IMR-90 (cell line): ENCODE results near the gene SOX6.

ENCODE experiments used
- BHLHE40 ChIP-seq: fragments of 150-350 bp; IDR thresholded peaks from 2 replicates; pipeline ENCODE4 v1.6.1; 2016; ENCODE audit warnings: mild to moderate bottlenecking, low read depth, low read length
- CEBPB ChIP-seq: IDR thresholded peaks from 2 replicates; pipeline ENCODE4 v1.6.1; 2012; ENCODE audit warnings: low read depth, low read length, improper control_type of control experiment
- FOS ChIP-seq: fragments of 150-350 bp; IDR thresholded peaks from 2 replicates; pipeline ENCODE4 v1.6.1; 2016; ENCODE audit warnings: low read depth, low read length
- MAFK ChIP-seq: IDR thresholded peaks from 2 replicates; pipeline ENCODE4 v1.6.1; 2012; ENCODE audit warnings: low read depth, low read length, improper control_type of control experiment
- MXI1 ChIP-seq: IDR thresholded peaks from 2 replicates; pipeline ENCODE4 v1.6.1; 2012; ENCODE audit warnings: low read depth, mild to moderate bottlenecking, low read length, moderate library complexity, borderline replicate concordance
- POLR2A ChIP-seq: IDR thresholded peaks from 2 replicates; pipeline ENCODE4 v1.6.1; 2012; ENCODE audit warnings: mild to moderate bottlenecking, low read depth, low read length
- RAD21 ChIP-seq: IDR thresholded peaks from 2 replicates; pipeline ENCODE4 v1.6.1; 2012; ENCODE audit warnings: low read length, improper control_type of control experiment
- RFX5 ChIP-seq: IDR thresholded peaks from 2 replicates; pipeline ENCODE4 v1.8.0; 2012; ENCODE audit warnings: low read depth, mild to moderate bottlenecking, low read length, moderate library complexity
- SMC3 ChIP-seq: fragments of 150-350 bp; IDR thresholded peaks from 2 replicates; pipeline ENCODE4 v1.6.1; 2016; ENCODE audit warnings: low read depth, mild to moderate bottlenecking, antibody characterized with exemption, low read length, moderate library complexity
- TF ChIP-seq, protein P1 (sequence below): conservative IDR thresholded peaks from 2 replicates; pipeline ENCODE4 v1.5.1; 2012; ENCODE audit warnings: mild to moderate bottlenecking, low read depth, low read length, improper control_type of control experiment
- TF ChIP-seq, protein P2 (sequence below): fragments of 150-350 bp; IDR thresholded peaks from 2 replicates; pipeline ENCODE4 v1.6.1; 2016; ENCODE audit warnings: low read depth, mild to moderate bottlenecking, low read length, moderate library complexity, borderline replicate concordance
- TF ChIP-seq, protein P3 (sequence below): fragments of 150-350 bp; IDR thresholded peaks from 2 replicates; pipeline ENCODE4 v1.6.1; 2017; ENCODE audit warnings: mild to moderate bottlenecking, antibody characterized with exemption, low read length, low read depth

DNA sequence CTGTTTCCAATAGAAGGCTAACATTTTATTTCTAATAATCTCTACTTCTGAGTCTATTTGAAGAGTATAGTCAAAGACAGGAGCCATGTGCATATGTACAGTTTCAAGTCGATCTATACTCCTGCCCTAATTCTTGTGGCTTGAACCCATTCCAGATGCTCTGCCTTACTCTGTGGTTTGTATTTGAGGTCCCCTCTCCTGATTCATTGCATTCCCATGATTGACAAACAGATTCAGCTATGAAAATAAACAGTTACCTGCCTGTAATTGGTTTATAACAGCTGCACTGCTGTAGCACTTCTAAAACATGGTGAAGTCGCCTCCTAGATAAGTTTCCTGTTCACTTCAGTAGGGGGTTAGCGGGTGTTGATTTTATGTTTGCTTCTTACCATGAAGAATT lies 138.7 kb downstream of the SOX6 start:
- TF ChIP-seq, protein P1, sequence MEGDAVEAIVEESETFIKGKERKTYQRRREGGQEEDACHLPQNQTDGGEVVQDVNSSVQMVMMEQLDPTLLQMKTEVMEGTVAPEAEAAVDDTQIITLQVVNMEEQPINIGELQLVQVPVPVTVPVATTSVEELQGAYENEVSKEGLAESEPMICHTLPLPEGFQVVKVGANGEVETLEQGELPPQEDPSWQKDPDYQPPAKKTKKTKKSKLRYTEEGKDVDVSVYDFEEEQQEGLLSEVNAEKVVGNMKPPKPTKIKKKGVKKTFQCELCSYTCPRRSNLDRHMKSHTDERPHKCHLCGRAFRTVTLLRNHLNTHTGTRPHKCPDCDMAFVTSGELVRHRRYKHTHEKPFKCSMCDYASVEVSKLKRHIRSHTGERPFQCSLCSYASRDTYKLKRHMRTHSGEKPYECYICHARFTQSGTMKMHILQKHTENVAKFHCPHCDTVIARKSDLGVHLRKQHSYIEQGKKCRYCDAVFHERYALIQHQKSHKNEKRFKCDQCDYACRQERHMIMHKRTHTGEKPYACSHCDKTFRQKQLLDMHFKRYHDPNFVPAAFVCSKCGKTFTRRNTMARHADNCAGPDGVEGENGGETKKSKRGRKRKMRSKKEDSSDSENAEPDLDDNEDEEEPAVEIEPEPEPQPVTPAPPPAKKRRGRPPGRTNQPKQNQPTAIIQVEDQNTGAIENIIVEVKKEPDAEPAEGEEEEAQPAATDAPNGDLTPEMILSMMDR: no peak
- TF ChIP-seq POLR2A: no peak
- TF ChIP-seq SMC3: no peak
- no peak for TF ChIP-seq BHLHE40
- TF ChIP-seq CEBPB: no peak
- TF ChIP-seq MAFK: no peak
- TF ChIP-seq FOS: no peak
- TF ChIP-seq RAD21: no peak
- no peak for TF ChIP-seq MXI1
- no peak for TF ChIP-seq RFX5
- TF ChIP-seq, protein P2, sequence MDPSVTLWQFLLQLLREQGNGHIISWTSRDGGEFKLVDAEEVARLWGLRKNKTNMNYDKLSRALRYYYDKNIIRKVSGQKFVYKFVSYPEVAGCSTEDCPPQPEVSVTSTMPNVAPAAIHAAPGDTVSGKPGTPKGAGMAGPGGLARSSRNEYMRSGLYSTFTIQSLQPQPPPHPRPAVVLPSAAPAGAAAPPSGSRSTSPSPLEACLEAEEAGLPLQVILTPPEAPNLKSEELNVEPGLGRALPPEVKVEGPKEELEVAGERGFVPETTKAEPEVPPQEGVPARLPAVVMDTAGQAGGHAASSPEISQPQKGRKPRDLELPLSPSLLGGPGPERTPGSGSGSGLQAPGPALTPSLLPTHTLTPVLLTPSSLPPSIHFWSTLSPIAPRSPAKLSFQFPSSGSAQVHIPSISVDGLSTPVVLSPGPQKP: no peak
- TF ChIP-seq, protein P3, sequence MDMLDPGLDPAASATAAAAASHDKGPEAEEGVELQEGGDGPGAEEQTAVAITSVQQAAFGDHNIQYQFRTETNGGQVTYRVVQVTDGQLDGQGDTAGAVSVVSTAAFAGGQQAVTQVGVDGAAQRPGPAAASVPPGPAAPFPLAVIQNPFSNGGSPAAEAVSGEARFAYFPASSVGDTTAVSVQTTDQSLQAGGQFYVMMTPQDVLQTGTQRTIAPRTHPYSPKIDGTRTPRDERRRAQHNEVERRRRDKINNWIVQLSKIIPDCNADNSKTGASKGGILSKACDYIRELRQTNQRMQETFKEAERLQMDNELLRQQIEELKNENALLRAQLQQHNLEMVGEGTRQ: no peak
